Measurements from ENCODE around the gene PISD. TPM values are rescaled to one million over a fixed set of nuclear protein-coding genes. Genes with fewer than 3 reads are reported as not detected.
"Not testable (repeated sequence)": the region's sequence is repeated elsewhere in the genome, so short reads cannot be mapped to it uniquely, and the experiment has no call there.

The PISD gene
- total RNA-seq, 1 donor from 2014 or later, result 29.3 TPM

- DNase-seq (ENCODE audit: low read depth), result no peak
Measured at GRCh38 chr22:31610611-31611010, 51.4 kb downstream of the PISD start.

GRCh38 chr22:31609716-31610115 lies 52.3 kb downstream of the PISD start:
- no peak for DNase-seq (ENCODE audit: low read depth)

GRCh38 chr22:31607696-31608095 lies 54.3 kb downstream of the PISD start:
- DNase-seq (ENCODE audit: low read depth), result no peak

- DNase-seq (ENCODE audit: low read depth), result no peak
Measured at GRCh38 chr22:31605851-31606585, 56.0 kb downstream of the PISD start.

GRCh38 chr22:31604746-31605705 lies 57.0 kb downstream of the PISD start:
- DNase-seq (ENCODE audit: low read depth), result no peak

GRCh38 chr22:31604137-31604705 lies 57.8 kb downstream of the PISD start:
- no peak for DNase-seq (ENCODE audit: low read depth)

GRCh38 chr22:31603574-31603973 lies 58.4 kb downstream of the PISD start:
- DNase-seq (ENCODE audit: low read depth), result no peak

- peak; percentile 56 for DNase-seq (ENCODE audit: low read depth)
Measured at GRCh38 chr22:31603081-31603525, 58.9 kb downstream of the PISD start.

GRCh38 chr22:31602259-31602952 lies 59.6 kb downstream of the PISD start:
- DNase-seq (ENCODE audit: low read depth), result peak; percentile 84

GRCh38 chr22:31595271-31595670 lies 66.7 kb downstream of the PISD start:
- no peak for DNase-seq (ENCODE audit: low read depth)

- not testable (repeated sequence) for DNase-seq (ENCODE audit: low read depth)
Measured at GRCh38 chr22:31590161-31590560, 71.9 kb downstream of the PISD start.

GRCh38 chr22:31588970-31589675 lies 72.9 kb downstream of the PISD start:
- no peak for DNase-seq (ENCODE audit: low read depth)

GRCh38 chr22:31586137-31586920 lies 75.7 kb downstream of the PISD start:
- peak; percentile 24 for DNase-seq (ENCODE audit: low read depth)

GRCh38 chr22:31585161-31585859 lies 76.7 kb downstream of the PISD start:
- no peak for DNase-seq (ENCODE audit: low read depth)

- DNase-seq (ENCODE audit: low read depth), result no peak
Measured at GRCh38 chr22:31584804-31585160, 77.2 kb downstream of the PISD start.

GRCh38 chr22:31583861-31584485 lies 78.0 kb downstream of the PISD start:
- DNase-seq (ENCODE audit: low read depth), result no peak

- DNase-seq (ENCODE audit: low read depth), result no peak
Measured at GRCh38 chr22:31579835-31580242, 82.2 kb downstream of the PISD start.

GRCh38 chr22:31578171-31578570 lies 83.8 kb downstream of the PISD start:
- DNase-seq (ENCODE audit: low read depth), result no peak

GRCh38 chr22:31577711-31578110 lies 84.3 kb downstream of the PISD start:
- no peak for DNase-seq (ENCODE audit: low read depth)
